Stimulated activated CD8-positive, alpha-beta memory T cell treated with anti-CD3 and anti-CD28 coated beads, Interleukin-4, amount 100 ng/mL, for 24 hours (primary cell): Measurements from ENCODE around the gene RBM33.
A peak's percentile ranks its signal among the peaks of the same experiment; 100 is the strongest.
"Not testable (repeated sequence)": the region's sequence is repeated elsewhere in the genome, so short reads cannot be mapped to it uniquely, and the experiment has no call there.

ENCODE experiments used
- DNase-seq: peaks from one replicate; pipeline ENCODE4 v3.0.0-alpha.2; 2020; ENCODE audit warnings: low read depth

The RBM33 gene

GRCh38 chr7:155644178-155644970 lies at the start of gene RBM33:
TSS of gene RBM33 (plus strand) at chr7:155644661. CDS start at chr7:155644877, 216 bp downstream.
- peak; percentile 71 for DNase-seq

- DNase-seq, result no peak
These were observed 49.5 kb upstream of the RBM33 start for GRCh38 chr7:155594961-155595366.

- no peak for DNase-seq
These were observed 46.7 kb upstream of the RBM33 start for GRCh38 chr7:155597753-155598140.

GRCh38 chr7:155598810-155599210 lies 45.7 kb upstream of the RBM33 start:
- DNase-seq, result peak; percentile 74

GRCh38 chr7:155602156-155602555 lies 42.3 kb upstream of the RBM33 start:
- no peak for DNase-seq

GRCh38 chr7:155602750-155603149 lies 41.7 kb upstream of the RBM33 start:
- DNase-seq, result no peak

GRCh38 chr7:155603205-155603857 lies 41.1 kb upstream of the RBM33 start:
- DNase-seq, result no peak

- no peak for DNase-seq
These were observed 40.5 kb upstream of the RBM33 start for GRCh38 chr7:155603858-155604503.

- DNase-seq, result no peak
These were observed 39.9 kb upstream of the RBM33 start for GRCh38 chr7:155604504-155604997.

- DNase-seq, result no peak
These were observed 35.3 kb upstream of the RBM33 start for GRCh38 chr7:155609185-155609584.

GRCh38 chr7:155610633-155611193 lies 33.7 kb upstream of the RBM33 start:
- no peak for DNase-seq

GRCh38 chr7:155611808-155612447 lies 32.5 kb upstream of the RBM33 start:
- no peak for DNase-seq

- no peak for DNase-seq
These were observed 31.8 kb upstream of the RBM33 start for GRCh38 chr7:155612658-155613057.

- DNase-seq, result not testable (repeated sequence)
These were observed 29.4 kb upstream of the RBM33 start for GRCh38 chr7:155615085-155615484.

- DNase-seq, result no peak
These were observed 25.5 kb upstream of the RBM33 start for GRCh38 chr7:155618708-155619633.

GRCh38 chr7:155619634-155620271 lies 24.7 kb upstream of the RBM33 start:
- DNase-seq, result no peak

GRCh38 chr7:155620497-155620896 lies 24.0 kb upstream of the RBM33 start:
- no peak for DNase-seq

GRCh38 chr7:155621418-155621980 lies 23.0 kb upstream of the RBM33 start:
- DNase-seq, result no peak

- no peak for DNase-seq
These were observed 20.0 kb upstream of the RBM33 start for GRCh38 chr7:155624412-155624811.

GRCh38 chr7:155625557-155625956 lies 18.9 kb upstream of the RBM33 start:
- DNase-seq, result no peak
